Measurements from ENCODE around the gene HTR1D.

GRCh38 chr1:23208527-23208926 lies 8.8 kb downstream of the HTR1D start:
- TF ChIP-seq POLR2AphosphoS5 (IDR thresholded peaks at IDR 0.05), result no peak
- TF ChIP-seq CTCF (IDR thresholded peaks at IDR 0.05), result no peak
